ENCODE data around the gene AATK.
"Not testable (repeated sequence)": the region's sequence is repeated elsewhere in the genome, so short reads cannot be mapped to it uniquely, and the experiment has no call there.

The AATK gene

GRCh38 chr17:81162491-81162890, 3.5 kb downstream of the AATK start:
- H3K9me3 Mint-ChIP-seq: no peaks in the 10 kb centered on the region
- H3K4me1 Mint-ChIP-seq: peaks cover 44% of the 10 kb centered on the region

GRCh38 chr17:81161972-81162371, 4.0 kb downstream of the AATK start:
- peak overlapping the region in 1 of 2 donors; percentile 63 for H3K27ac Mint-ChIP-seq
- H3K4me3 Mint-ChIP-seq: no peak overlapping the region
- DNase-seq: no peak
- H3K27me3 Mint-ChIP-seq: peaks cover 7% of the 10 kb centered on the region
- no peak for ATAC-seq
- H3K4me1 Mint-ChIP-seq: peaks cover 38% of the 10 kb centered on the region
- H3K9me3 Mint-ChIP-seq: no peaks in the 10 kb centered on the region

More at GRCh38 chr17:81162491-81162890, 3.5 kb downstream of the AATK start:
- ATAC-seq: no peak
- DNase-seq: no peak
- peaks cover 7% of the 10 kb centered on the region for H3K27me3 Mint-ChIP-seq
- no peak overlapping the region for H3K27ac Mint-ChIP-seq
- H3K4me3 Mint-ChIP-seq: no peak overlapping the region

GRCh38 chr17:81161536-81161935, 4.5 kb downstream of the AATK start:
- ATAC-seq: no peak
- Mint-ChIP-seq H3K27ac (no peak overlapping the region), H3K4me3 (peak overlapping the region in 1 of 2 donors; percentile 76), H3K9me3 (no peaks in the 10 kb centered on the region), H3K27me3 (peaks cover 7% of the 10 kb centered on the region), H3K4me1 (peaks cover 34% of the 10 kb centered on the region)
- no peak for DNase-seq

GRCh38 chr17:81160747-81161453, 5.1 kb downstream of the AATK start:
- peak; percentile 2 for ATAC-seq
- H3K4me1 Mint-ChIP-seq: peaks cover 33% of the 10 kb centered on the region
- DNase-seq: no peak

GRCh38 chr17:81160306-81160705, 5.7 kb downstream of the AATK start:
- Mint-ChIP-seq H3K27ac (peak overlapping the region in 1 of 2 donors; percentile 85), H3K4me3 (peak overlapping the region in 1 of 2 donors; percentile 76), H3K27me3 (peaks cover 7% of the 10 kb centered on the region), H3K4me1 (peaks cover 33% of the 10 kb centered on the region), H3K9me3 (no peaks in the 10 kb centered on the region)
- DNase-seq: no peak
- ATAC-seq: peak; percentile 23

More at GRCh38 chr17:81160747-81161453, 5.1 kb downstream of the AATK start:
- Mint-ChIP-seq H3K27me3 (peaks cover 7% of the 10 kb centered on the region), H3K9me3 (no peaks in the 10 kb centered on the region), H3K27ac (peak overlapping the region; percentile 33 to 85), H3K4me3 (peak overlapping the region in 1 of 2 donors; percentile 76)

GRCh38 chr17:81159611-81160265, 6.3 kb downstream of the AATK start:
- ATAC-seq (peak; percentile 16), DNase-seq (no peak)
- Mint-ChIP-seq H3K27me3 (peaks cover 7% of the 10 kb centered on the region), H3K9me3 (no peaks in the 10 kb centered on the region), H3K4me1 (peaks cover 33% of the 10 kb centered on the region), H3K4me3 (no peak overlapping the region), H3K27ac (no peak overlapping the region)

- peaks cover 1% of the 10 kb centered on the region for H3K27me3 Mint-ChIP-seq
- ATAC-seq (no peak), DNase-seq (no peak)
- H3K4me3 Mint-ChIP-seq: no peak overlapping the region
- H3K9me3 Mint-ChIP-seq: no peaks in the 10 kb centered on the region
- peak overlapping the region in 1 of 2 donors; percentile 94 for H3K27ac Mint-ChIP-seq
- H3K4me1 Mint-ChIP-seq: peaks cover 26% of the 10 kb centered on the region
These were observed 7.1 kb downstream of the AATK start for GRCh38 chr17:81158688-81159590.

- ATAC-seq: no peak
- no peak overlapping the region for H3K4me3 Mint-ChIP-seq
These were observed 8.0 kb downstream of the AATK start for GRCh38 chr17:81157848-81158687.

GRCh38 chr17:81156866-81157805, 8.9 kb downstream of the AATK start:
- Mint-ChIP-seq H3K27ac (no peak overlapping the region), H3K4me1 (peaks cover 19% of the 10 kb centered on the region), H3K4me3 (no peak overlapping the region), H3K27me3 (no peaks in the 10 kb centered on the region), H3K9me3 (no peaks in the 10 kb centered on the region)
- DNase-seq (no peak), ATAC-seq (no peak)

More at GRCh38 chr17:81157848-81158687, 8.0 kb downstream of the AATK start:
- no peaks in the 10 kb centered on the region for H3K9me3 Mint-ChIP-seq
- peak overlapping the region in 1 of 2 donors; percentile 49 for H3K27ac Mint-ChIP-seq
- peaks cover 19% of the 10 kb centered on the region for H3K4me1 Mint-ChIP-seq
- H3K27me3 Mint-ChIP-seq: no peaks in the 10 kb centered on the region
- no peak for DNase-seq

GRCh38 chr17:81154961-81155360, 11.1 kb downstream of the AATK start:
- ATAC-seq (no peak), DNase-seq (no peak)
- Mint-ChIP-seq H3K27me3 (no peaks in the 10 kb centered on the region), H3K4me3 (no peak overlapping the region), H3K4me1 (peaks cover 5% of the 10 kb centered on the region), H3K27ac (no peak overlapping the region), H3K9me3 (no peaks in the 10 kb centered on the region)

- H3K27me3 Mint-ChIP-seq, H3K4me1 Mint-ChIP-seq, H3K4me3 Mint-ChIP-seq, H3K27ac Mint-ChIP-seq, ATAC-seq, DNase-seq, H3K9me3 Mint-ChIP-seq: not testable (repeated sequence)
These were observed 12.0 kb downstream of the AATK start for GRCh38 chr17:81154016-81154415.

GRCh38 chr17:81153340-81153803, 12.6 kb downstream of the AATK start:
- Mint-ChIP-seq H3K27me3 (no peaks in the 10 kb centered on the region), H3K27ac (no peak overlapping the region), H3K9me3 (no peaks in the 10 kb centered on the region), H3K4me1 (peaks cover 5% of the 10 kb centered on the region), H3K4me3 (no peak overlapping the region)
- ATAC-seq (no peak), DNase-seq (no peak)

- no peak for ATAC-seq
These were observed 13.7 kb downstream of the AATK start for GRCh38 chr17:81152288-81152828.

GRCh38 chr17:81151278-81151677, 14.7 kb downstream of the AATK start:
- no peak overlapping the region for H3K4me3 Mint-ChIP-seq
- no peaks in the 10 kb centered on the region for H3K9me3 Mint-ChIP-seq
- no peak overlapping the region for H3K27ac Mint-ChIP-seq
- H3K4me1 Mint-ChIP-seq: peaks cover 5% of the 10 kb centered on the region
- DNase-seq: no peak
- ATAC-seq: no peak
- H3K27me3 Mint-ChIP-seq: no peaks in the 10 kb centered on the region

More at GRCh38 chr17:81152288-81152828, 13.7 kb downstream of the AATK start:
- Mint-ChIP-seq H3K27me3 (no peaks in the 10 kb centered on the region), H3K4me1 (peaks cover 5% of the 10 kb centered on the region), H3K9me3 (no peaks in the 10 kb centered on the region), H3K27ac (no peak overlapping the region), H3K4me3 (no peak overlapping the region)
- no peak for DNase-seq
